ENCODE data around the gene SPATA25. TPM values are rescaled to one million over a fixed set of nuclear protein-coding genes. Genes with fewer than 3 reads are reported as not detected.

SPATA25 gene
- polyA plus RNA-seq, 1 donor, result 17.3 TPM

GRCh38 chr20:45924391-45925261 lies 37.2 kb upstream of the SPATA25 start:
- WGBS (ENCODE audit: insufficient coverage, low lambda C conversion rate), result 74% methylated on average over 5 of the region's 21 CpGs
- peak; percentile 68 to 79 for DNase-seq
- no peak overlapping the region for H3K4me3 ChIP-seq (ENCODE audit: low read length)
- no peaks in the 10 kb centered on the region for H3K27me3 ChIP-seq (ENCODE audit: control insufficient read depth, insufficient read depth, low read length)
- H3K4me1 ChIP-seq (ENCODE audit: control insufficient read depth, insufficient read depth, low read length), result no peaks in the 10 kb centered on the region
- H3K9me3 ChIP-seq (ENCODE audit: control insufficient read depth, low read depth, low read length), result no peaks in the 10 kb centered on the region
- no peaks in the 10 kb centered on the region for H3K36me3 ChIP-seq (ENCODE audit: control insufficient read depth, insufficient read depth, low read length)
- H3K27ac ChIP-seq (ENCODE audit: low read length), result peak overlapping the region; percentile 60

GRCh38 chr20:45921337-45922189 lies 34.1 kb upstream of the SPATA25 start:
- Histone ChIP-seq H3K9me3 (ENCODE audit: control insufficient read depth, low read depth, low read length) (no peaks in the 10 kb centered on the region), H3K36me3 (ENCODE audit: control insufficient read depth, insufficient read depth, low read length) (no peaks in the 10 kb centered on the region), H3K4me3 (ENCODE audit: low read length) (no peak overlapping the region), H3K27me3 (ENCODE audit: control insufficient read depth, insufficient read depth, low read length) (no peaks in the 10 kb centered on the region), H3K27ac (ENCODE audit: low read length) (no peak overlapping the region), H3K4me1 (ENCODE audit: control insufficient read depth, insufficient read depth, low read length) (peaks cover 12% of the 10 kb centered on the region)
- WGBS (ENCODE audit: insufficient coverage, low lambda C conversion rate), result no CpG with 5 or more reads among the region's 11 CpGs
- no peak for DNase-seq

GRCh38 chr20:45920462-45921336 lies 33.3 kb upstream of the SPATA25 start:
- Histone ChIP-seq H3K4me3 (ENCODE audit: low read length) (no peak overlapping the region), H3K4me1 (ENCODE audit: control insufficient read depth, insufficient read depth, low read length) (peaks cover 12% of the 10 kb centered on the region), H3K9me3 (ENCODE audit: control insufficient read depth, low read depth, low read length) (no peaks in the 10 kb centered on the region), H3K36me3 (ENCODE audit: control insufficient read depth, insufficient read depth, low read length) (no peaks in the 10 kb centered on the region), H3K27me3 (ENCODE audit: control insufficient read depth, insufficient read depth, low read length) (no peaks in the 10 kb centered on the region), H3K27ac (ENCODE audit: low read length) (peak overlapping the region; percentile 52)
- 92% methylated on average over 2 of the region's 9 CpGs for whole genome bisulfite sequencing (ENCODE audit: insufficient coverage, low lambda C conversion rate)
- no peak for DNase-seq

GRCh38 chr20:45919542-45920399 lies 32.3 kb upstream of the SPATA25 start:
- H3K9me3 ChIP-seq (ENCODE audit: control insufficient read depth, low read depth, low read length), result no peaks in the 10 kb centered on the region
- peak overlapping the region; percentile 52 for H3K27ac ChIP-seq (ENCODE audit: low read length)
- H3K4me3 ChIP-seq (ENCODE audit: low read length), result no peak overlapping the region
- H3K27me3 ChIP-seq (ENCODE audit: control insufficient read depth, insufficient read depth, low read length), result no peaks in the 10 kb centered on the region
- no peaks in the 10 kb centered on the region for H3K36me3 ChIP-seq (ENCODE audit: control insufficient read depth, insufficient read depth, low read length)
- H3K4me1 ChIP-seq (ENCODE audit: control insufficient read depth, insufficient read depth, low read length), result peaks cover 12% of the 10 kb centered on the region
- peak in 1 of 2 donors; percentile 45 for DNase-seq
- WGBS (ENCODE audit: insufficient coverage, low lambda C conversion rate), result no CpG with 5 or more reads among the region's 11 CpGs

- no CpG with 5 or more reads among the region's 12 CpGs for WGBS (ENCODE audit: insufficient coverage, low lambda C conversion rate)
- H3K4me1 ChIP-seq (ENCODE audit: control insufficient read depth, insufficient read depth, low read length), result peaks cover 16% of the 10 kb centered on the region
- no peak overlapping the region for H3K4me3 ChIP-seq (ENCODE audit: low read length)
- H3K9me3 ChIP-seq (ENCODE audit: control insufficient read depth, low read depth, low read length), result no peaks in the 10 kb centered on the region
- DNase-seq, result no peak
- H3K36me3 ChIP-seq (ENCODE audit: control insufficient read depth, insufficient read depth, low read length), result no peaks in the 10 kb centered on the region
- peak overlapping the region; percentile 63 for H3K27ac ChIP-seq (ENCODE audit: low read length)
- H3K27me3 ChIP-seq (ENCODE audit: control insufficient read depth, insufficient read depth, low read length), result no peaks in the 10 kb centered on the region
Measured at GRCh38 chr20:45918779-45919537, 31.5 kb upstream of the SPATA25 start.

DNA sequence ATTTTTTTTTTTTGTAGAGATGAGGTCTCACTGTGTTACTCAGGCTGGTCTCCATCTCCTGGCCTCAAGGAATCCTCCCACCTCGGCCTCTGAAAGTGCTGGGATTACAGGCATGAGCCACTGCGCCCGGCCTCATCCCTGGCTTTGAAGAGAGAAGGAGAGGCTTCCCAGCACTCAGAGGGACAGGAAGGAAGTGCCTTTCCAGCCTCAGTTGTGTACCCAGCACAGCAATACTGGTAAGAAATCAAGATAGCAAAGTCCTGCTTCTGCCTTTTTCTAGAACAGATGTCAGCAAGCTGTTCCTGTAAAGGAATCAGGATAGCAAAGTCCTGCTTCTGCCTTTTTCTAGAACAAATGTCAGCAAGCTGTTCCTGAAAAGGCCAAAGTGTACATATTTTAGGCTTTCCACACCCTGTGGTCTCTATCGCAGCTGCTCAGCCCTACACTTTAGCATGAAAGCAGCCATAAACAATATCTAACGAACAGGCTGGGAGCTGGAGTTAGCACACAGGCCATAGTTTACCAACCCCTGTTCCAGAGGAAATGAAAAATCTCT lies 30.8 kb upstream of the SPATA25 start:
- WGBS (ENCODE audit: insufficient coverage, low lambda C conversion rate), result no CpG with 5 or more reads among the region's 5 CpGs
- Histone ChIP-seq H3K4me3 (ENCODE audit: low read length) (no peak overlapping the region), H3K27me3 (ENCODE audit: control insufficient read depth, insufficient read depth, low read length) (no peaks in the 10 kb centered on the region), H3K36me3 (ENCODE audit: control insufficient read depth, insufficient read depth, low read length) (no peaks in the 10 kb centered on the region), H3K27ac (ENCODE audit: low read length) (peak overlapping the region; percentile 63), H3K9me3 (ENCODE audit: control insufficient read depth, low read depth, low read length) (no peaks in the 10 kb centered on the region), H3K4me1 (ENCODE audit: control insufficient read depth, insufficient read depth, low read length) (peaks cover 16% of the 10 kb centered on the region)
- DNase-seq, result peak; percentile 78 to 92

GRCh38 chr20:45917790-45918141 lies 30.3 kb upstream of the SPATA25 start:
- WGBS (ENCODE audit: insufficient coverage, low lambda C conversion rate), result no CpG with 5 or more reads among the region's 5 CpGs
- Histone ChIP-seq H3K4me3 (ENCODE audit: low read length) (no peak overlapping the region), H3K36me3 (ENCODE audit: control insufficient read depth, insufficient read depth, low read length) (no peaks in the 10 kb centered on the region), H3K4me1 (ENCODE audit: control insufficient read depth, insufficient read depth, low read length) (peaks cover 16% of the 10 kb centered on the region), H3K9me3 (ENCODE audit: control insufficient read depth, low read depth, low read length) (no peaks in the 10 kb centered on the region), H3K27me3 (ENCODE audit: control insufficient read depth, insufficient read depth, low read length) (no peaks in the 10 kb centered on the region), H3K27ac (ENCODE audit: low read length) (peak overlapping the region; percentile 63)
- DNase-seq, result peak in 1 of 2 donors; percentile 37

- no peaks in the 10 kb centered on the region for H3K27me3 ChIP-seq (ENCODE audit: control insufficient read depth, insufficient read depth, low read length)
- H3K9me3 ChIP-seq (ENCODE audit: control insufficient read depth, low read depth, low read length), result peaks cover 4% of the 10 kb centered on the region
- no peak overlapping the region for H3K27ac ChIP-seq (ENCODE audit: low read length)
- peaks cover 26% of the 10 kb centered on the region for H3K4me1 ChIP-seq (ENCODE audit: control insufficient read depth, insufficient read depth, low read length)
- 75% methylated on average over 1 of the region's 5 CpGs for WGBS (ENCODE audit: insufficient coverage, low lambda C conversion rate)
- H3K4me3 ChIP-seq (ENCODE audit: low read length), result no peak overlapping the region
- no peak for DNase-seq
- H3K36me3 ChIP-seq (ENCODE audit: control insufficient read depth, insufficient read depth, low read length), result no peaks in the 10 kb centered on the region
Measured at GRCh38 chr20:45913116-45913515, 25.7 kb upstream of the SPATA25 start.

- Histone ChIP-seq H3K4me3 (ENCODE audit: low read length) (peak overlapping the region; percentile 51), H3K27ac (ENCODE audit: low read length) (no peak overlapping the region), H3K4me1 (ENCODE audit: control insufficient read depth, insufficient read depth, low read length) (peaks cover 21% of the 10 kb centered on the region), H3K9me3 (ENCODE audit: control insufficient read depth, low read depth, low read length) (peaks cover 4% of the 10 kb centered on the region), H3K27me3 (ENCODE audit: control insufficient read depth, insufficient read depth, low read length) (no peaks in the 10 kb centered on the region), H3K36me3 (ENCODE audit: control insufficient read depth, insufficient read depth, low read length) (peaks cover 5% of the 10 kb centered on the region)
- no peak for DNase-seq
- WGBS (ENCODE audit: insufficient coverage, low lambda C conversion rate), result no CpG with 5 or more reads among the region's 4 CpGs
Measured at GRCh38 chr20:45912344-45912682, 24.9 kb upstream of the SPATA25 start.

All from large intestine (tissue), 3 donors.